Activated CD8-positive, alpha-beta T cell treated with anti-CD3 and anti-CD28 coated beads for 36 hours (primary cell): ENCODE data around the gene KIF2A. TPM values are rescaled to one million over a fixed set of nuclear protein-coding genes. Genes with fewer than 3 reads are reported as not detected.

Experiments
- ATAC-seq: fragments of 200-7000 bp; cut with Tn5 transposase; one replicate; pipeline ENCODE4 v1.10.0; 2021; ENCODE audit warnings: mild to moderate bottlenecking, moderate library complexity
- CTCF ChIA-PET: fragments of 350-600 bp; sonication (Branson Sonifier 250); formaldehyde crosslinking; loops from one replicate; lab custom pipeline; 2021; ENCODE audit warnings: antibody characterized with exemption; lab: Charles Lee
- POLR2A ChIA-PET: fragments of 350-600 bp; sonication (Branson Sonifier 250); formaldehyde crosslinking; loops from one replicate; lab custom pipeline; 2021; ENCODE audit warnings: antibody characterized with exemption; lab: Charles Lee
- DNase-seq: peaks from one replicate; pipeline ENCODE4 v3.0.0-alpha.2; 2020
- H3K27ac Mint-ChIP-seq: one replicate; pipeline ENCODE4 v1.8.0; 2021; ENCODE audit warnings: mild to moderate bottlenecking, mixed read lengths
- H3K27me3 Mint-ChIP-seq: one replicate; pipeline ENCODE4 v1.8.0; 2021; ENCODE audit warnings: mixed read lengths
- H3K36me3 Mint-ChIP-seq: one replicate; pipeline ENCODE4 v1.8.0; 2021; ENCODE audit warnings: low read depth, mixed read lengths
- H3K4me1 Mint-ChIP-seq: one replicate; pipeline ENCODE4 v1.8.0; 2021; ENCODE audit warnings: low read depth, mixed read lengths
- H3K4me3 Mint-ChIP-seq: one replicate; pipeline ENCODE4 v1.8.0; 2021; ENCODE audit warnings: mild to moderate bottlenecking, moderate library complexity, mixed read lengths
- H3K9me3 Mint-ChIP-seq: one replicate; pipeline ENCODE4 v1.8.0; 2021; ENCODE audit warnings: mixed read lengths
- intact Hi-C: fragments of 100-400 bp; cut with micrococcal nuclease; formaldehyde crosslinking; loops from one replicate; pipeline ENCODE4 v1.10.0; 2022
- total RNA-seq, 2 experiments: library from RNA; stranded (reverse); gene quantifications; one replicate each; pipeline ENCODE4 v1.2.3, GENCODE V29; 2021
- TF ChIP-seq, protein P1 (sequence below): fragments of 200-600 bp; IDR thresholded peaks from one replicate; pipeline ENCODE4 v1.8.0; 2022; ENCODE audit warnings: antibody characterized with exemption, mild to moderate bottlenecking

Gene KIF2A
- total RNA-seq, 2 experiments from 2014 or later, result 251 to 257 TPM

GRCh38 chr5:62341783-62342475 lies 35.9 kb downstream of the KIF2A start:
- Mint-ChIP-seq H3K4me1 (peaks cover 58% of the 10 kb centered on the region), H3K27ac (peak overlapping the region; percentile 92), H3K27me3 (no peaks in the 10 kb centered on the region), H3K36me3 (peaks cover 38% of the 10 kb centered on the region), H3K9me3 (peaks cover 3% of the 10 kb centered on the region), H3K4me3 (peak overlapping the region; percentile 45)
- ATAC-seq (peak; percentile 75), DNase-seq (peak; percentile 44)
- TF ChIP-seq, protein P1, sequence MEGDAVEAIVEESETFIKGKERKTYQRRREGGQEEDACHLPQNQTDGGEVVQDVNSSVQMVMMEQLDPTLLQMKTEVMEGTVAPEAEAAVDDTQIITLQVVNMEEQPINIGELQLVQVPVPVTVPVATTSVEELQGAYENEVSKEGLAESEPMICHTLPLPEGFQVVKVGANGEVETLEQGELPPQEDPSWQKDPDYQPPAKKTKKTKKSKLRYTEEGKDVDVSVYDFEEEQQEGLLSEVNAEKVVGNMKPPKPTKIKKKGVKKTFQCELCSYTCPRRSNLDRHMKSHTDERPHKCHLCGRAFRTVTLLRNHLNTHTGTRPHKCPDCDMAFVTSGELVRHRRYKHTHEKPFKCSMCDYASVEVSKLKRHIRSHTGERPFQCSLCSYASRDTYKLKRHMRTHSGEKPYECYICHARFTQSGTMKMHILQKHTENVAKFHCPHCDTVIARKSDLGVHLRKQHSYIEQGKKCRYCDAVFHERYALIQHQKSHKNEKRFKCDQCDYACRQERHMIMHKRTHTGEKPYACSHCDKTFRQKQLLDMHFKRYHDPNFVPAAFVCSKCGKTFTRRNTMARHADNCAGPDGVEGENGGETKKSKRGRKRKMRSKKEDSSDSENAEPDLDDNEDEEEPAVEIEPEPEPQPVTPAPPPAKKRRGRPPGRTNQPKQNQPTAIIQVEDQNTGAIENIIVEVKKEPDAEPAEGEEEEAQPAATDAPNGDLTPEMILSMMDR, result no peak
- intact Hi-C loops, result loop anchor here (5.0 kb wide), 1 partner anchor 35 kb away; the partner anchor contains the start of gene KIF2A
- ChIA-PET CTCF (interaction anchor here (1.0 to 1.9 kb wide), 4 partner anchors 11 to 54 kb away, joined by 3 to 4 read pairs (median 4); partner anchors contain the start of gene KIF2A), POLR2A (interaction anchor here (1.0 kb wide), 2 partner anchors 22 to 36 kb away, joined by 3 to 4 read pairs; no protein-coding TSS in a partner anchor)

DNA sequence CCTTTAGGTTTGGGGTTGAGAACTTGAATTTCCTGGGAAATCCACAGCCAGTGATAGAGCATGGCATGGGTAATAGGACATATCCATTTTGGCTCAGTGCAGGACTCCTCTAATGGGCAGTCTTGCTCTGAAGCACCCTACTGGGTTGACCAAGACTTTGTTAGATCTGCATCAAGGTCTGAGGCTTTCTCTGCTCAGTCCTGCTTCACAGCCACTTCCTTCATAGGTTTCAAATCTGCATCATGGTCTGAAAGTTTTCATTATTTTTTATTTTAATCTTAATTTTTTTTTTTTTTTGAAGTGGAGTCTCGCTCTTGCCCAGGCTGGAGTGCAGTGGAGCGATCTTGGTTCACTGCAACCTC lies 36.5 kb downstream of the KIF2A start:
- ChIA-PET CTCF (interaction anchor here (1.9 kb wide), 1 partner anchor 31 kb away, joined by 4 read pairs; no protein-coding TSS in a partner anchor), POLR2A (interaction anchor here (1.0 kb wide), 2 partner anchors 22 to 37 kb away, joined by 3 to 4 read pairs; no protein-coding TSS in a partner anchor)
- Mint-ChIP-seq H3K4me3 (no peak overlapping the region), H3K36me3 (peaks cover 39% of the 10 kb centered on the region), H3K27ac (peak overlapping the region; percentile 92), H3K4me1 (peaks cover 58% of the 10 kb centered on the region), H3K9me3 (peaks cover 3% of the 10 kb centered on the region), H3K27me3 (no peaks in the 10 kb centered on the region)
- DNase-seq (no peak), ATAC-seq (peak; percentile 15)
- TF ChIP-seq, protein P1, result no peak
- intact Hi-C loops, result loop anchor here (5.0 kb wide), 1 partner anchor 35 kb away; the partner anchor contains the start of gene KIF2A

GRCh38 chr5:62343428-62343827 lies 37.4 kb downstream of the KIF2A start:
- Mint-ChIP-seq H3K36me3 (peaks cover 44% of the 10 kb centered on the region), H3K27ac (peak overlapping the region; percentile 78), H3K4me1 (peaks cover 56% of the 10 kb centered on the region), H3K27me3 (no peaks in the 10 kb centered on the region), H3K9me3 (peaks cover 3% of the 10 kb centered on the region), H3K4me3 (no peak overlapping the region)
- intact Hi-C loops, result loop anchor here (5.0 kb wide), 1 partner anchor 36 kb away; the partner anchor contains the start of gene KIF2A
- ChIA-PET POLR2A (interaction anchor here (0.6 to 1.3 kb wide), 5 partner anchors 9 to 56 kb away, joined by 3 to 5 read pairs (median 3); partner anchors contain the start of gene KIF2A), CTCF (interaction anchor here (0.7 to 3.8 kb wide), 5 partner anchors 10 to 119 kb away, joined by 3 to 24 read pairs (median 3); no protein-coding TSS in a partner anchor)
- DNase-seq (no peak), ATAC-seq (no peak)
- TF ChIP-seq, protein P1, result no peak

- H3K9me3 Mint-ChIP-seq, result no peaks in the 10 kb centered on the region
- no peaks in the 10 kb centered on the region for H3K27me3 Mint-ChIP-seq
- ChIA-PET CTCF (interaction anchor here (3.8 kb wide), 1 partner anchor 123 kb away, joined by 24 read pairs; no protein-coding TSS in a partner anchor), POLR2A (interaction anchor here (0.8 kb wide), 1 partner anchor 13 kb away, joined by 3 read pairs; no protein-coding TSS in a partner anchor)
- ATAC-seq (no peak), DNase-seq (no peak)
- intact Hi-C loops, result no loop called here
- H3K4me1 Mint-ChIP-seq, result peaks cover 40% of the 10 kb centered on the region
- no peak overlapping the region for H3K4me3 Mint-ChIP-seq
- peaks cover 46% of the 10 kb centered on the region for H3K36me3 Mint-ChIP-seq
- peak overlapping the region; percentile 31 for H3K27ac Mint-ChIP-seq
- TF ChIP-seq, protein P1, result no peak
Observed at GRCh38 chr5:62346748-62347147, 40.7 kb downstream of the KIF2A start.

GRCh38 chr5:62347928-62348327 lies 41.9 kb downstream of the KIF2A start:
- DNase-seq, result no peak
- peaks cover 33% of the 10 kb centered on the region for H3K4me1 Mint-ChIP-seq
- no peak overlapping the region for H3K4me3 Mint-ChIP-seq
- ChIA-PET CTCF (no interaction called here), POLR2A (no interaction called here)
- TF ChIP-seq, protein P1, result no peak
- intact Hi-C loops, result no loop called here
- H3K9me3 Mint-ChIP-seq, result no peaks in the 10 kb centered on the region
- peak overlapping the region; percentile 73 for H3K27ac Mint-ChIP-seq
- ATAC-seq, result no peak
- no peaks in the 10 kb centered on the region for H3K27me3 Mint-ChIP-seq
- peaks cover 44% of the 10 kb centered on the region for H3K36me3 Mint-ChIP-seq
